T-cell (primary cell): ENCODE data around the gene FAM83C. TPM values are rescaled to one million over a fixed set of nuclear protein-coding genes. Genes with fewer than 3 reads are reported as not detected.
A peak's percentile ranks its signal among the peaks of the same experiment; 100 is the strongest.

Experiments used
- ATAC-seq, 4 experiments: fragments of 200-7000 bp in 3 of 4; fragments of 150-1000 bp in 1 of 4; cut with Tn5 transposase; replicated peaks in 1 of 4; 1 replicate in 3 of 4; 2 replicates in 1 of 4; pipeline ENCODE4 v1.10.0; 2021; ENCODE audit warnings: moderate library complexity in 3 of 4, mild to moderate bottlenecking in 2 of 4, moderate number of reproducible peaks in 1 of 4
- CTCF ChIA-PET, 2 donors: fragments of 300-600 bp; sonication (Branson Sonifier 250); formaldehyde crosslinking; loops; one replicate each; lab custom pipeline; 2022; ENCODE audit warnings: antibody characterized with exemption in 2 of 2; lab: Charles Lee
- POLR2A ChIA-PET, 2 donors: fragments of 300-600 bp; sonication (Branson Sonifier 250); formaldehyde crosslinking; loops; one replicate each; lab custom pipeline; 2022; ENCODE audit warnings: antibody characterized with exemption in 2 of 2; lab: Charles Lee
- DNase-seq, 35 experiments: peaks; one replicate each; pipeline versions ENCODE4 v3.0.0 to v3.0.0-alpha.2; 2013 to 2023
- H3K27ac ChIP-seq: one replicate; pipeline ENCODE4 v1.5.1; 2013; ENCODE audit warnings: low read length
- H3K27me3 ChIP-seq, 2 experiments: replicated peaks in 1 of 2; 1 replicate in 1 of 2; 2 replicates in 1 of 2; pipeline versions ENCODE4 v1.6.1 to v1.7.0; 2013; ENCODE audit warnings: low read length in 1 of 2, mixed read lengths in 1 of 2; ENCODE audit not compliant: control insufficient read depth in 2 of 2, insufficient read depth in 2 of 2; ENCODE audit errors: extremely low read depth in 1 of 2
- H3K36me3 ChIP-seq, 2 donors: 1 replicate in 1 of 2; 2 replicates in 1 of 2; pipeline versions ENCODE4 v1.6.1 to v1.7.0; 2013; ENCODE audit warnings: low read length in 1 of 2; ENCODE audit not compliant: control insufficient read depth in 2 of 2, insufficient read depth in 1 of 2; ENCODE audit errors: extremely low read depth in 1 of 2
- H3K4me1 ChIP-seq, 2 experiments: 1 replicate in 1 of 2; 2 replicates in 1 of 2; pipeline versions ENCODE4 v1.6.1 to v1.7.0; 2013; ENCODE audit warnings: low read length in 2 of 2, mixed read lengths in 1 of 2; ENCODE audit not compliant: insufficient read depth in 2 of 2, control insufficient read depth in 1 of 2; ENCODE audit errors: extremely low read depth in 1 of 2
- H3K4me3 ChIP-seq, 2 donors: 1 replicate in 1 of 2; 2 replicates in 1 of 2; pipeline versions ENCODE4 v1.5.1 to v1.7.0; 2013; ENCODE audit warnings: mild to moderate bottlenecking in 2 of 2, low read length in 1 of 2, moderate library complexity in 1 of 2; ENCODE audit not compliant: control insufficient read depth in 1 of 2; ENCODE audit errors: extremely low read depth in 1 of 2
- H3K9me3 ChIP-seq: 2 replicates; pipeline ENCODE4 v1.7.0; 2013
- H3K27ac Mint-ChIP-seq, 2 donors: one replicate each; pipeline ENCODE4 v1.8.0; 2020 to 2021; ENCODE audit warnings: mild to moderate bottlenecking in 2 of 2, mixed read lengths in 2 of 2
- H3K27me3 Mint-ChIP-seq, 2 donors: one replicate each; pipeline ENCODE4 v1.8.0; 2021 to 2022; ENCODE audit warnings: mixed read lengths in 2 of 2
- H3K36me3 Mint-ChIP-seq: one replicate; pipeline ENCODE4 v1.8.0; 2021; ENCODE audit warnings: mixed read lengths
- H3K4me1 Mint-ChIP-seq, 3 donors: one replicate each; pipeline ENCODE4 v1.8.0; 2020 to 2022; ENCODE audit warnings: mixed read lengths in 3 of 3, mild to moderate bottlenecking in 1 of 3
- H3K4me3 Mint-ChIP-seq, 3 donors: one replicate each; pipeline ENCODE4 v1.8.0; 2020 to 2022; ENCODE audit warnings: mild to moderate bottlenecking in 3 of 3, mixed read lengths in 3 of 3, moderate library complexity in 3 of 3
- H3K9me3 Mint-ChIP-seq, 3 donors: one replicate each; pipeline ENCODE4 v1.8.0; 2020 to 2022; ENCODE audit warnings: mixed read lengths in 3 of 3
- WGBS: methylation state at CpG from one replicate; pipeline ENCODE4 v1.1.5; 2013; ENCODE audit warnings: missing lambda C conversion rate; ENCODE audit not compliant: insufficient coverage; 5-methylcytosine and 5-hydroxymethylcytosine counted together
- total RNA-seq, 35 experiments: library from RNA in 6 of 35; stranded (reverse) in 6 of 35; fragments of 120-200 nt in 1 of 35; gene quantifications; one replicate each; pipeline versions ENCODE4 v1.2.1 to v1.2.4 and lab custom pipeline; 2013 to 2026

The FAM83C gene
- total RNA-seq, 5 donors from 2014 or later (not counting 1 experiment from before 2014, with no cell fraction given): 0.15 TPM; not detected in 4

DNA sequence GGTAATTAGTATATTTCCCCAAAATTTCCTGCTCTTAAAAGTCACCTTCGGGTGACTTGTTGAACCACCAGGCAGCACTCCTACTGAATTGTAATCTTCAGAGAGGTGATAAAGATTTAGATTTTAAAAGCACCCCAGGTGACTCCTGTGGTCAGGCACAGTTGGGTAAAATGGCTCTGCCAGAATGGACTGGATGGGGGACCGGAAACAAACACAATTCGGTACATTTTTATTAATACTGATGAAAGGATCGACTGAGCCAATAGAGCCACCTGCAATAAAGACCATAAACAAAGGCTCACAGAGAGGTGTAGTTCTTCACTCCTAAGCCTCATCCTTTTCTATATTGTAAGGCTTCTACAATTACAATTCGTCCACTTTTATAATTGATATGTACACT, 19.6 kb upstream of the FAM83C start:
- ChIA-PET CTCF (interaction anchor here in 1 of 2 donors (0.5 kb wide), 1 partner anchor 63 kb away, joined by 6 read pairs; no protein-coding TSS in a partner anchor), POLR2A (no interaction called here)
- no peaks in the 10 kb centered on the region for H3K27me3 ChIP-seq
- Mint-ChIP-seq H3K27me3 (no peaks in the 10 kb centered on the region), H3K4me1 (peaks cover 6 to 13% (median 9%) of the 10 kb centered on the region in 3 donors), H3K4me3 (no peak overlapping the region), H3K36me3 (peaks cover 22% of the 10 kb centered on the region), H3K9me3 (no peaks in the 10 kb centered on the region), H3K27ac (no peak overlapping the region)
- no peak overlapping the region for H3K4me3 ChIP-seq
- peaks cover 0 to 8% of the 10 kb centered on the region in 2 experiments for H3K4me1 ChIP-seq
- no peaks in the 10 kb centered on the region for H3K9me3 ChIP-seq
- WGBS: 100% methylated on average over 1 of the region's 5 CpGs
- H3K27ac ChIP-seq: no peak overlapping the region
- no peak for ATAC-seq
- DNase-seq: no peak
- peaks cover 5 to 6% of the 10 kb centered on the region in 2 donors for H3K36me3 ChIP-seq

DNA sequence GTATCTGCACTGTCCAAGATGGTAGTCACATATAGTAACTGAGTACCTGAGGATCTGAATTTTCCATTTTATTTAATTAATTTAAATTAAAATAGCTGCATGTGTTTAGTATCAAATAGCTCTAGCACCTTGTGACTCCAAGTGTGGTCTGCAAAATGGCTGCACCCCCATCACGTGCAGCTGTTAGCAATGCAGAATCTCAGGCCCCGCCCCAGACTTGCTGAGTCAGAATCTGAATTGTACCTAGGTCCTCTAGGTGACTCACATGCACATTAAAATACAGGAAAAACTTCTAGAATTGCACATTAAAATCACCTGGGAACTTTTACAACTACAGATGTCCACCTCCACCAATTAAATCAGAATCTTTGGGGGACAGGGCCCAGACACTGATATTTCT, 19.2 kb upstream of the FAM83C start:
- H3K4me1 ChIP-seq: peaks cover 0 to 8% of the 10 kb centered on the region in 2 experiments
- H3K4me3 ChIP-seq: no peak overlapping the region
- Mint-ChIP-seq H3K27me3 (no peaks in the 10 kb centered on the region), H3K9me3 (no peaks in the 10 kb centered on the region), H3K4me1 (peaks cover 6 to 13% (median 9%) of the 10 kb centered on the region in 3 donors), H3K36me3 (peaks cover 22% of the 10 kb centered on the region), H3K4me3 (no peak overlapping the region), H3K27ac (no peak overlapping the region)
- CTCF ChIA-PET: interaction anchor here in 1 of 2 donors (0.5 to 0.7 kb wide), 3 partner anchors 63 to 396 kb away, joined by 6 to 9 read pairs (median 6); no protein-coding TSS in a partner anchor
- WGBS: 29% methylated on average over 1 of the region's 2 CpGs
- DNase-seq (no peak), ATAC-seq (no peak)
- H3K9me3 ChIP-seq: no peaks in the 10 kb centered on the region
- H3K27ac ChIP-seq: no peak overlapping the region
- H3K27me3 ChIP-seq: no peaks in the 10 kb centered on the region
- POLR2A ChIA-PET: no interaction called here
- H3K36me3 ChIP-seq: peaks cover 6 to 9% of the 10 kb centered on the region in 2 donors

DNA sequence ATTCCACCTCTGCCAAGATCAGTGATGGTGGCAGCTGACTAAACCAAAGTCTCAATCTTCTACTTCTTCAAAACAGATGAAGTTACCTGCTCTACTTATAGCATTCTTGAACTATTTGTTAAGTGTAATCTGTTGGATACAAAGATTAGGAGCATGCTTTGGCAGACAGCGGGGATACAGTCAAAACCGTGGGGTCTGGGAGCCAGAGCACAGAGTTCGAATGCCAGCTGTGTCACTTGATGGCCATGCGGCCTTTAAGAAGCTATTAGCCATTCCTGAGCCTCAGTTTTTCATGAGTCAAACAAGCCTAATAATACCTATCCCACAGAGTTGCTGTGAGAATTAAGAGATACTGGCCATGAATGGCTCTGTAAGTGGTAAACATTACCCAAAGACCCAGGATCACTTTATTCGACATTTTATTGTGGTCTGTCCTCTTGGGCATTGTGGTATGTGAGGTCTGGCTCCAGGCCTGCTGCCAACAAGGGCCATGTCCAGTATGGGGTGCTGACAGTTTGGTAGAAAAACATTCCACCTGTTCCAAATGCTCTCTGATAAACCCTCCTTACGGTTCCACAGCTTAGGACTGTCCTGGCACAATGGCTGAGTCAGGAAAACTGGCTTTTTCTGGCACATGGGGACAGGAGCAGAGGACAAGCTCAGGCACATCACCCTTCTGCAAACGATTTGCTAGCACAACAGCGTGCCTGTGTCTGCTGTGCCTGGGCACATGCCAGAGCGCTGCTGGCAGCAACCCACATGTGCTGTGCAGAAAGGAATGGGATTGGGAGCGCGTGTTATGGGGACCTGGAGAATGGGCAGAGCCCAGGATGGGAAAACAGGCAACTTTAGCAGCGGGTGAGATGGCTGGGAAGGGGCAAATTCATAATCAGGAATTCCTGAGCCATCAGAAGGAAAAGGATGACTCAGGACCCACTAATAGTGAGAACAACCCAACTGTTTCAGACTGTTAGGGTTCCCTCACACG, 15.7 kb upstream of the FAM83C start:
- Histone ChIP-seq H3K9me3 (no peaks in the 10 kb centered on the region), H3K4me1 (peaks cover 0 to 12% of the 10 kb centered on the region in 2 experiments), H3K27me3 (no peaks in the 10 kb centered on the region), H3K27ac (no peak overlapping the region), H3K4me3 (no peak overlapping the region), H3K36me3 (peaks cover 9 to 15% of the 10 kb centered on the region in 2 donors)
- H3K4me3 Mint-ChIP-seq: no peak overlapping the region
- no peaks in the 10 kb centered on the region for H3K27me3 Mint-ChIP-seq
- POLR2A ChIA-PET: no interaction called here
- peak overlapping the region in 1 of 2 donors; percentile 50 for H3K27ac Mint-ChIP-seq
- no peaks in the 10 kb centered on the region for H3K9me3 Mint-ChIP-seq
- 97% methylated on average over 8 of the region's 13 CpGs for WGBS
- CTCF ChIA-PET: interaction anchor here in 1 of 2 donors (0.6 to 1.0 kb wide), 2 partner anchors 113 to 212 kb away, joined by 3 to 5 read pairs; no protein-coding TSS in a partner anchor
- H3K36me3 Mint-ChIP-seq: peaks cover 15% of the 10 kb centered on the region
- no peak for DNase-seq
- peaks cover 5 to 14% (median 12%) of the 10 kb centered on the region in 3 donors for H3K4me1 Mint-ChIP-seq
- no peak for ATAC-seq

DNA sequence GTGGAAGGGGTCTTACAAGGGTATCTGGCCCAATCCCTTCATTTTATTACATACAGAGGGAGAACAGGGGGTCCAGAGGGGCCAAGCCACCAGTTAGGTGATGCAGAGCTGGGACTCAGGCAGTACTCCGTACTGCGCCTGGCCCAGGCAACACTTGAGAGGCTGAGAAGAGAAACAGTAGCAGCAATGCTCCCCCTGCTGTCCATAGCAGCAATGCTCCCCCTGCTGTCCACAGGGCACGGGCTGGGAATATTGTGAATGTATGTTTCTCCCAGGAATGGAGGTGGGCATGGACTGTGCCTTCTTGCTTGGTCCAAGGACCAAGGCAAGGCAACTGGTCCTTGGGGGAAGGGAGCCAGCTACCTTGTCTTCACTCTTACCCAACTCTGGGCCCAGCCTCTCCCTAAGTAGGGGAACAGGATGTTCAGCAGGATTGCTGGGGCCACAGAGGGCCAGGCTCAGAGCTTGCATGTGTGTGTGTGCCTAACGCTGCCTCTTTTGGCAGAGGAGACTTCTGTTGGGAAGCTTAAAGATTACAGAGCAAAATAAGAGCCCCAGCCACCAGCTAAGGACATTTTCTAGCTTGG, 14.8 kb upstream of the FAM83C start:
- Mint-ChIP-seq H3K36me3 (peaks cover 8% of the 10 kb centered on the region), H3K27ac (peak overlapping the region in 1 of 2 donors; percentile 50), H3K4me3 (no peak overlapping the region), H3K27me3 (no peaks in the 10 kb centered on the region), H3K4me1 (peaks cover 5 to 12% (median 12%) of the 10 kb centered on the region in 3 donors), H3K9me3 (no peaks in the 10 kb centered on the region)
- POLR2A ChIA-PET: no interaction called here
- Histone ChIP-seq H3K36me3 (peaks cover 9 to 15% of the 10 kb centered on the region in 2 donors), H3K4me1 (peaks cover 0 to 12% of the 10 kb centered on the region in 2 experiments), H3K4me3 (no peak overlapping the region), H3K9me3 (no peaks in the 10 kb centered on the region), H3K27ac (no peak overlapping the region), H3K27me3 (no peaks in the 10 kb centered on the region)
- CTCF ChIA-PET: interaction anchor here in 1 of 2 donors (0.6 to 1.0 kb wide), 2 partner anchors 58 to 211 kb away, joined by 3 read pairs; no protein-coding TSS in a partner anchor
- WGBS: 50% methylated on average over 1 of the region's 4 CpGs
- peak in 6 of 35 experiments; percentile 12 to 44 (median 13) for DNase-seq
- ATAC-seq: peak; percentile 21 to 48 (median 29)

DNA sequence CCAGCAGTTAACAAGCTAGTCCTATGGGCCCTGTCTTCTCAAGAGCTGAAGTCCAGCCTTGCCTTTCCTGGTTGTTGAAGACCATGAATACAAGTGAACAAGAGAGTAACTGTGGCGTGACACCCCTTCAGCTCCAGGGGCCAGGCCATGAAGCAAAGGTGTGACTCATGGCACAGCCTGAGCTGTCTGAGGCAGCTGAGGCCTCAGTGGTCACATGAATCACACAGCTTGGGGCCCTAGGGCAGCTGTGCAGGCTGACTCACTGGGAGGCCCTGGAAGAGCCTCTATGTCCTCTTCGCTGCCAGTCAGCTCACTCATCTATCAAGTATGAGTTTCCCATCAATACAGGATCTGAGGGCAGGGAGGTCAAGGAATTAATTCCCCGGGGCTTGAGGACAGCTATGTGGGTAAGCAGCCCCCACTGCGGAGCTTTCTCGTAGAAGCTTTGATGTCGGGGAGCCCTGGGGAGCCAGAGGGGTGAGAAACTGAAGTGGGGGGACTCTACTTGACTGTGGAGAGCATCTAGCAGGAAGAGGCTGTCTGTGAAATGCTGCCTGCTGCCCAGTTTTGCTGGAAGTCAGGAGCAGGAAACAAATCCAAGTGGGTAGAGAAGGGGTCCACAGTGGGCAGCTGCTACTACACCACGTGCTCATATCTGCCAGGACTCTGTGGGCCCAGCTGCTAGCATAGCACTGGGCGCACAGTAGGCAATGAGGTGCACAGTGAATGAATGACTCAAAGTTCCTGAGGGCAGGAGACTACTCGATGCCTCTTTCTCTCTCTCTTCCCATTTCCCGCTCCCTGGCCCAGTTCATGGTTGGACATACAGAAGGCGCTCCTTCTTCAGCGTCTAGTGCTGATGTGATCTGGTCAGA, 13.7 kb upstream of the FAM83C start:
- peaks cover 9 to 15% of the 10 kb centered on the region in 2 donors for H3K36me3 ChIP-seq
- Mint-ChIP-seq H3K27ac (peak overlapping the region; percentile 16 to 76), H3K4me3 (no peak overlapping the region), H3K27me3 (no peaks in the 10 kb centered on the region), H3K9me3 (no peaks in the 10 kb centered on the region), H3K36me3 (peaks cover 8% of the 10 kb centered on the region), H3K4me1 (peaks cover 5 to 12% (median 12%) of the 10 kb centered on the region in 3 donors)
- H3K9me3 ChIP-seq: no peaks in the 10 kb centered on the region
- ChIA-PET CTCF (interaction anchor here (0.6 kb wide), 2 partner anchors 25 to 967 kb away, joined by 3 to 4 read pairs; no protein-coding TSS in a partner anchor), POLR2A (no interaction called here)
- no peak overlapping the region for H3K4me3 ChIP-seq
- H3K4me1 ChIP-seq: peaks cover 0 to 12% of the 10 kb centered on the region in 2 experiments
- no peak overlapping the region for H3K27ac ChIP-seq
- no peaks in the 10 kb centered on the region for H3K27me3 ChIP-seq
- DNase-seq: no peak
- peak in 3 of 4 experiments; percentile 43 to 76 (median 43) for ATAC-seq
- WGBS: 67% methylated on average over 7 of the region's 12 CpGs
